PFSK-1 (cell line): ENCODE measurements around the gene NACC2.

ENCODE experiments used
- FOXP2 ChIP-seq: optimal IDR thresholded peaks from 2 replicates; pipeline ENCODE3; 2011; ENCODE audit warnings: borderline replicate concordance, control low read depth, inconsistent platforms; ENCODE audit not compliant: insufficient read depth; ENCODE audit errors: extremely low read length, extremely low read depth
- POLR2AphosphoS5 ChIP-seq: IDR thresholded peaks from 2 replicates; pipeline ENCODE4 v1.6.1; 2012; ENCODE audit warnings: low read depth, mild to moderate bottlenecking, control low read depth, low read length, moderate library complexity
- REST ChIP-seq, 2 experiments: IDR thresholded peaks; 2 replicates each; pipeline versions ENCODE4 v1.6.1 to v1.8.0; 2011 to 2012; ENCODE audit warnings: low read depth in 2 of 2, low read length in 2 of 2, control low read depth in 1 of 2, inconsistent platforms in 1 of 2, mild to moderate bottlenecking in 1 of 2, moderate library complexity in 1 of 2; ENCODE audit not compliant: insufficient read depth in 1 of 2
- TAF1 ChIP-seq: IDR thresholded peaks from 2 replicates; pipeline ENCODE4 v1.6.1; 2012; ENCODE audit warnings: low read length, control low read depth, borderline replicate concordance; ENCODE audit not compliant: insufficient read depth

- TF ChIP-seq POLR2AphosphoS5 (no peak), TAF1 (no peak), REST (IDR thresholded peaks at IDR 0.05; ENCODE audit: insufficient read depth in 1 of 2, low read depth in 2 of 2, low read length in 2 of 2) (no peak), FOXP2 (no peak)
Observed at GRCh38 chr9:136137321-136138265, 42.5 kb upstream of the NACC2 start.
